Right lobe of liver (tissue), 6 donors: ENCODE measurements around the gene SPATA3. TPM values are rescaled to one million over a fixed set of nuclear protein-coding genes. Genes with fewer than 3 reads are reported as not detected.
"Not testable (repeated sequence)": the region's sequence is repeated elsewhere in the genome, so short reads cannot be mapped to it uniquely, and the experiment has no call there.

ENCODE experiments used
- ATAC-seq, 4 donors: fragments of 200-7000 bp; cut with Tn5 transposase; one replicate each; pipeline ENCODE4 v1.9.1; 2020; ENCODE audit warnings: mild to moderate bottlenecking in 4 of 4, moderate library complexity in 4 of 4
- DNase-seq, 3 donors: peaks; one replicate each; pipeline ENCODE4 v3.0.0-alpha.2; 2020
- H3K27ac ChIP-seq, 3 donors: fragments of 200-600 bp; one replicate each; pipeline ENCODE4 v1.8.0; 2022
- H3K27me3 ChIP-seq, 2 donors: fragments of 200-600 bp; one replicate each; pipeline ENCODE4 v1.8.0; 2022
- H3K36me3 ChIP-seq, 4 donors: fragments of 200-600 bp; sonication (generic) in 1 of 4; one replicate each; pipeline versions ENCODE4 v1.5.1 to v1.8.0; 2017 to 2022; ENCODE audit warnings: control low read depth in 1 of 4
- H3K4me1 ChIP-seq, 4 donors: fragments of 200-600 bp; sonication (generic) in 1 of 4; one replicate each; pipeline versions ENCODE4 v1.5.1 to v1.8.0; 2017 to 2022; ENCODE audit warnings: control low read depth in 1 of 4
- H3K4me3 ChIP-seq, 3 donors: fragments of 200-600 bp; one replicate each; pipeline ENCODE4 v1.8.0; 2022
- H3K9me3 ChIP-seq, 4 donors: fragments of 200-600 bp; sonication (generic) in 1 of 4; one replicate each; pipeline versions ENCODE4 v1.5.1 to v1.8.0; 2017 to 2022; ENCODE audit warnings: control low read depth in 1 of 4
- POLR2A ChIP-seq: fragments of 450-650 bp; IDR thresholded peaks from one replicate; pipeline ENCODE4 v1.6.1; 2017; ENCODE audit warnings: antibody characterized with exemption, mild to moderate bottlenecking
- WGBS: methylation state at CpG from one replicate; pipeline ENCODE4 v1.1.6; 2018; ENCODE audit warnings: low coverage, low lambda C conversion rate; ENCODE audit not compliant: insufficient coverage; ENCODE audit errors: missing lambda C conversion rate; 5-methylcytosine and 5-hydroxymethylcytosine counted together
- intact Hi-C, 2 donors: fragments of 100-400 bp; cut with DNase I; formaldehyde crosslinking; loops; one replicate each; pipeline versions ENCODE4 v1.11.2 to v1.14.1; 2022
- total RNA-seq, 6 experiments: library from RNA; depleted of rRNA in 2 of 6; stranded (reverse); fragments of >200 nt in 2 of 6; fragmentation: NEBNext Ultra II Directional in 3 of 6; extraction: Animal tissue kit (Norgen Biotek cat#: 25700) in 3 of 6; gene quantifications; one replicate each; pipeline versions ENCODE4 v1.1.0 to v1.2.4, GENCODE V29; 2016 to 2023
- TF ChIP-seq, protein P1 (sequence below), 4 donors: fragments of 200-600 bp in 3 of 4; fragments of 450-650 bp in 1 of 4; IDR thresholded peaks; one replicate each; pipeline versions ENCODE4 v1.5.1 to v1.8.0; 2016 to 2022; ENCODE audit warnings: antibody characterized with exemption in 4 of 4, mild to moderate bottlenecking in 2 of 4
- donor health status: DM: no; HTN: yes; CAD: no.
- donor health status: DM: no; HTN: no; CAD: no.
- donor health status: DM: no; HTN: no; CAD: no.
- donor health status: DM: no; HTN: yes; CAD: no.
- donor health status: DM: no; HTN: yes; CAD: no.

The SPATA3 gene
- total RNA-seq, 6 experiments from 2014 or later = not detected

DNA sequence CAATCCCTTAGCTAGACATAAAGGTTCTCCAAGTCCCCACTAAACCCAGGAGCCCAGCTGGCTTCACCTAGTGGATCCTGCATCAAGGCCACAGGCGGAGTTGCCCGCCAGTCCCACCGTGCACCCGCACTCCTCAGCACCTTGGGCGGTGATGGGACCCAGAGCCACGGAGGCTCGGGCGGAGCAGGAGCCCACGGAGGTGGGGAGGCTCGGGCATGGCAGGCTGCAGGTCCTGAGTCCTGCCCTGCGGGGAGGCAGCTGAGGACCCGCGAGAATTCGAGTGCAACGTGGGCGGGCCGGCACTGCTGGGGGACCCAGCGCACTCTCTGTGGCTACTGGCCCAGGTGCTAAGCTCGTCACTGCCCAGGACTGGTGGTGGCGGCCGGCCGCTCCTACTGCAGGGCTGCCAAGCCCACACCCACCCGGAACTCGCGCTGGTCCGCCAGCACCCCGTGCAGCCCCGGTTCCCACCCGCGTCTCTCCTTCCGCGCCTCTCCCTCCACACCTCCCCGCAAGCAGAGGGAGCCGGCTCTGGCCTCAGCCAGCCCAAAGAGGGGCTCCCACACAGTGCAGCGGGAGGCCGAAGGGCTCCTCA, 31.7 kb upstream of the SPATA3 start:
- Histone ChIP-seq H3K9me3 (no peaks in the 10 kb centered on the region), H3K36me3 (no peaks in the 10 kb centered on the region), H3K27me3 (no peaks in the 10 kb centered on the region), H3K4me3 (no peak overlapping the region), H3K4me1 (no peaks in the 10 kb centered on the region), H3K27ac (no peak overlapping the region)
- intact Hi-C loops = no loop called here
- DNase-seq = no peak
- TF ChIP-seq POLR2A = no peak
- TF ChIP-seq, protein P1, sequence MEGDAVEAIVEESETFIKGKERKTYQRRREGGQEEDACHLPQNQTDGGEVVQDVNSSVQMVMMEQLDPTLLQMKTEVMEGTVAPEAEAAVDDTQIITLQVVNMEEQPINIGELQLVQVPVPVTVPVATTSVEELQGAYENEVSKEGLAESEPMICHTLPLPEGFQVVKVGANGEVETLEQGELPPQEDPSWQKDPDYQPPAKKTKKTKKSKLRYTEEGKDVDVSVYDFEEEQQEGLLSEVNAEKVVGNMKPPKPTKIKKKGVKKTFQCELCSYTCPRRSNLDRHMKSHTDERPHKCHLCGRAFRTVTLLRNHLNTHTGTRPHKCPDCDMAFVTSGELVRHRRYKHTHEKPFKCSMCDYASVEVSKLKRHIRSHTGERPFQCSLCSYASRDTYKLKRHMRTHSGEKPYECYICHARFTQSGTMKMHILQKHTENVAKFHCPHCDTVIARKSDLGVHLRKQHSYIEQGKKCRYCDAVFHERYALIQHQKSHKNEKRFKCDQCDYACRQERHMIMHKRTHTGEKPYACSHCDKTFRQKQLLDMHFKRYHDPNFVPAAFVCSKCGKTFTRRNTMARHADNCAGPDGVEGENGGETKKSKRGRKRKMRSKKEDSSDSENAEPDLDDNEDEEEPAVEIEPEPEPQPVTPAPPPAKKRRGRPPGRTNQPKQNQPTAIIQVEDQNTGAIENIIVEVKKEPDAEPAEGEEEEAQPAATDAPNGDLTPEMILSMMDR (IDR thresholded peaks at IDR 0.05) = no peak
- no peak for ATAC-seq
- WGBS = no CpG with 5 or more reads among the region's 36 CpGs

DNA sequence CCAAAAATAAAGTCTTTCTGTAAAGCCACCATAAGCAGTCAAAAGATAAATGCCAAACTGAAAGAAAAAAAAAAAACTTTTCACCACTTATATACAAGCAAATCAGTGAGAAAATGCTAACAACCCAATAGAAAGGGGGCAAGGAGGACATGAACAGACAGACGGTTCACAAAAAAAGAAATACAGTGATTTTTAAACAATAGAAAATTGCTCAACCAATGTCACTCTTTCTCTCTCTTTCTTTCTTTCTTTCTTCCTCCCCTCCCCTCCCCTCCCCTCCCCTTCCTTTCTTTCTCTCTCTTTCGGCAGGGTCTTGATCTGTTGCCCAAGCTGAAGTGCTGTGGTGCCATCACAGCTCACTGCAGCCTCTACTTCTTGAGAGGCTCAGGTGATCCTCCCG, 28.8 kb upstream of the SPATA3 start:
- DNase-seq (no peak), ATAC-seq (no peak)
- H3K27me3 ChIP-seq = no peaks in the 10 kb centered on the region
- no peak overlapping the region for H3K27ac ChIP-seq
- no peaks in the 10 kb centered on the region for H3K9me3 ChIP-seq
- no peaks in the 10 kb centered on the region for H3K36me3 ChIP-seq
- intact Hi-C loops = no loop called here
- WGBS = 27% methylated on average over 3 of the region's 3 CpGs
- TF ChIP-seq, protein P1 (IDR thresholded peaks at IDR 0.05) = no peak
- TF ChIP-seq POLR2A = no peak
- no peak overlapping the region for H3K4me3 ChIP-seq
- no peaks in the 10 kb centered on the region for H3K4me1 ChIP-seq

DNA sequence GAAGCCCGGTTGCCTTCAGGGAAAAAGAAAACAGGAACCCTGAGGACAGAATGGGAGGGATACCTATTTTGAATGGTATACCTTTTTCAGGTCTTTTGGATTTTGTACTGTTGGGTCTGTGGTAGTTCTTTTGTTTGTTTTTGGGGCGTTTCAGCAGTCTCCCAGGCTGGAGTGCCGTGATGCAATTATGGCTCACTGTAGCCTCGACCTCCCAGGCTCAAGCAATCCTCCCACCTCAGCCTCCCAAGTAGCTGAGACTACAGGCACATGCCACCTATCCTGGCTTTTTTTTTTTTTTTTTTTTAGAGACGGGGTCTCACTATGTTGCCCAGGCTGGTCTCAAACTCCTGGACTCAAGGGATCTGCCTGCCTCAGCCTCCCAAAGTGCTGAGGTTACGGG, 27.6 kb upstream of the SPATA3 start:
- intact Hi-C loops, DNase-seq, H3K27ac ChIP-seq, H3K27me3 ChIP-seq, ATAC-seq, H3K9me3 ChIP-seq, H3K36me3 ChIP-seq, H3K4me3 ChIP-seq, H3K4me1 ChIP-seq: not testable (repeated sequence)
- 59% methylated on average over 4 of the region's 6 CpGs for WGBS

DNA sequence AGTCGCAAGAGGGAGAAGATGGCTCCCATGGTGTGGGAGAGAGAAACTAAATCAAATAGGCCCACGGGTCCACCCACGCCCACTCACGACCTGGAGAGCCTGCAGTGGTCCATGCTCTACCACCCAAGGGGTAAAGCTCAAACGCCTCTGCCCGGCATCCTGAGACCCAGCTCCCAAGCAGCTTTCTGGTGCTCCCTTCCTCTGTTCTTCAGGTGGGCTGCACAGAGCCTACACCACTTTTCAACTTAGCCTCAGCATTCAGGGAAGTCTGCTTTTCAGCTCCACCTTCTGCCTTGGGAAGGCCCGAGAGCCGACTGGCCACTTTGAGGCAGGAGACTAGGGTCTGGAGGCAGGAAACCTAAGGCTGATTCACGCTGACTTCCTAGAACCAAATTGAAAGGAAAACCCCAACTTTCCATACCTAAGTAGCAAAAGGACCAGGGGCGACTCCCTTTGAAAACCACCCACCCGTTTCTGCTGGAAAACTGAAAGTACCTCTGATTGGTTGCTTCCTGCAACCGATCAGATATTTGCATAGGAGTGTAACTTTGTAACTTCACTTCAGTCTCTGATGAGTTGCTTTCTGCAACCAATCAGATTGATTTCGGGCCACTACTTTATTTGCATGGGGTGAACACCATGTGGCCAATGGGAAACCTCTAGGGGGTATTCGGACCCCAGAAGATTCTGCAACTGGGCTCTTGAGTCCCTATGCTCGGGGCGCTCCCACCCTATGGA, 26.8 kb upstream of the SPATA3 start:
- DNase-seq = no peak
- no peak for ATAC-seq
- TF ChIP-seq POLR2A = no peak
- Histone ChIP-seq H3K27ac (no peak overlapping the region), H3K9me3 (no peaks in the 10 kb centered on the region), H3K27me3 (no peaks in the 10 kb centered on the region), H3K4me3 (no peak overlapping the region), H3K36me3 (no peaks in the 10 kb centered on the region), H3K4me1 (no peaks in the 10 kb centered on the region)
- intact Hi-C loops = no loop called here
- 49% methylated on average over 10 of the region's 16 CpGs for WGBS

DNA sequence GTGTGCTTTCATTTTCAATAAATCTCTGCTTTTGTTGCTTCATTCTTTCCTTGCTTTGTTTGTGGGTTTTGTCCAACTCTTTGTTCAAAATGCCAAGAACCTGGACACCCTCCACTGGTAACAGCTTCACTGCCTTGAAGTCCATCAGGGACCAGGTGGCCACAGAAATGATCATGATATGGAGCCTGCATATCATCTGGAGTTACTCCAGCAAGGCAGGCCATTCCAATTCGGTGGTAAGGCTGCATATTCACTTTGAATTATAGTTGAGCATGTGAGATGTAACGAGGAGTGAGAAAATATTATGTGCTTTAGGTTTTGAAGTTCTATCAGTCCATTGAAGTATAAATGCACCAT, 26.3 kb upstream of the SPATA3 start:
- Histone ChIP-seq H3K4me3 (no peak overlapping the region), H3K27ac (no peak overlapping the region)

More for the DNA sequence above, 26.3 kb upstream of the SPATA3 start:
- ATAC-seq (no peak), DNase-seq (no peak)
- TF ChIP-seq, protein P1 (IDR thresholded peaks at IDR 0.05) = no peak
- TF ChIP-seq POLR2A = no peak
- intact Hi-C loops = no loop called here
- WGBS = 50% methylated on average over 2 of the region's 2 CpGs
- no peaks in the 10 kb centered on the region for H3K36me3 ChIP-seq
- no peaks in the 10 kb centered on the region for H3K4me1 ChIP-seq
- H3K9me3 ChIP-seq = no peaks in the 10 kb centered on the region
- H3K27me3 ChIP-seq = no peaks in the 10 kb centered on the region
